ENCODE results near the gene MYL12A.

Gene MYL12A

GRCh38 chr18:3262234-3263131 is 14.9 kb downstream of the MYL12A start:
- no peak for TF ChIP-seq CTCF (IDR thresholded peaks at IDR 0.05; ENCODE audit: insufficient read depth, low read depth, low read length, missing control alignments)
- H3K4me3 ChIP-seq (ENCODE audit: low read length), result peak overlapping the region; percentile 66
- DNase-seq (ENCODE audit: low read depth), result peak; percentile 48

GRCh38 chr18:3263132-3263700 is 15.6 kb downstream of the MYL12A start:
- no peak for DNase-seq (ENCODE audit: low read depth)
- H3K4me3 ChIP-seq (ENCODE audit: low read length), result peak overlapping the region; percentile 66
- no peak for TF ChIP-seq CTCF (IDR thresholded peaks at IDR 0.05; ENCODE audit: insufficient read depth, low read depth, low read length, missing control alignments)

- H3K4me3 ChIP-seq (ENCODE audit: low read length), result peak overlapping the region; percentile 66
- TF ChIP-seq CTCF (IDR thresholded peaks at IDR 0.05; ENCODE audit: insufficient read depth, low read depth, low read length, missing control alignments), result no peak
- peak; percentile 54 for DNase-seq (ENCODE audit: low read depth)
Observed at GRCh38 chr18:3264362-3264761, 16.8 kb downstream of the MYL12A start.

GRCh38 chr18:3265564-3266033 is 18.0 kb downstream of the MYL12A start:
- TF ChIP-seq CTCF (IDR thresholded peaks at IDR 0.05; ENCODE audit: insufficient read depth, low read depth, low read length, missing control alignments), result no peak
- no peak overlapping the region for H3K4me3 ChIP-seq (ENCODE audit: low read length)
- DNase-seq (ENCODE audit: low read depth), result peak; percentile 60

- TF ChIP-seq CTCF (IDR thresholded peaks at IDR 0.05; ENCODE audit: insufficient read depth, low read depth, low read length, missing control alignments), result no peak
- H3K4me3 ChIP-seq (ENCODE audit: low read length), result no peak overlapping the region
- peak; percentile 90 for DNase-seq (ENCODE audit: low read depth)
Observed at GRCh38 chr18:3266062-3266608, 18.5 kb downstream of the MYL12A start.

- TF ChIP-seq CTCF (IDR thresholded peaks at IDR 0.05; ENCODE audit: insufficient read depth, low read depth, low read length, missing control alignments), result no peak
- H3K4me3 ChIP-seq (ENCODE audit: low read length), result no peak overlapping the region
- no peak for DNase-seq (ENCODE audit: low read depth)
Observed at GRCh38 chr18:3268306-3268705, 20.7 kb downstream of the MYL12A start.
